Measurements from ENCODE around the gene GUCA1A.

Gene GUCA1A

GRCh38 chr6:42182101-42182500 is 8.9 kb downstream of the GUCA1A start:
- Histone ChIP-seq H3K9me3 (ENCODE audit: insufficient read depth, low read depth, low read length) (no peaks in the 10 kb centered on the region), H3F3A (ENCODE audit: low read depth) (no peaks in the 10 kb centered on the region), H2AFZ (ENCODE audit: low read length) (no peak overlapping the region), H3K4me3 (ENCODE audit: low read length, poor library complexity, severe bottlenecking) (no peak overlapping the region), H4K20me1 (ENCODE audit: insufficient read depth, low read length, poor library complexity, severe bottlenecking) (no peaks in the 10 kb centered on the region), H3K79me2 (ENCODE audit: insufficient read depth, low read length) (no peaks in the 10 kb centered on the region), H3K27me3 (ENCODE audit: insufficient read depth, low read length, poor library complexity, severe bottlenecking) (no peaks in the 10 kb centered on the region), H3K9me2 (replicated peaks; ENCODE audit: low read depth, low read length) (no peaks in the 10 kb centered on the region), H3K4me2 (ENCODE audit: low read depth, low read length, poor library complexity, severe bottlenecking) (no peak overlapping the region), H3K36me3 (ENCODE audit: insufficient read depth, low read length) (no peaks in the 10 kb centered on the region), H3K9ac (ENCODE audit: low read depth, low read length, poor library complexity, severe bottlenecking) (no peak overlapping the region), H3K4me1 (ENCODE audit: insufficient read depth, low read length, poor library complexity, severe bottlenecking) (no peaks in the 10 kb centered on the region)
- TF ChIP-seq EZH2phosphoT487 (IDR thresholded peaks at IDR 0.05; ENCODE audit: borderline replicate concordance), result no peak
- TF ChIP-seq, protein P1, sequence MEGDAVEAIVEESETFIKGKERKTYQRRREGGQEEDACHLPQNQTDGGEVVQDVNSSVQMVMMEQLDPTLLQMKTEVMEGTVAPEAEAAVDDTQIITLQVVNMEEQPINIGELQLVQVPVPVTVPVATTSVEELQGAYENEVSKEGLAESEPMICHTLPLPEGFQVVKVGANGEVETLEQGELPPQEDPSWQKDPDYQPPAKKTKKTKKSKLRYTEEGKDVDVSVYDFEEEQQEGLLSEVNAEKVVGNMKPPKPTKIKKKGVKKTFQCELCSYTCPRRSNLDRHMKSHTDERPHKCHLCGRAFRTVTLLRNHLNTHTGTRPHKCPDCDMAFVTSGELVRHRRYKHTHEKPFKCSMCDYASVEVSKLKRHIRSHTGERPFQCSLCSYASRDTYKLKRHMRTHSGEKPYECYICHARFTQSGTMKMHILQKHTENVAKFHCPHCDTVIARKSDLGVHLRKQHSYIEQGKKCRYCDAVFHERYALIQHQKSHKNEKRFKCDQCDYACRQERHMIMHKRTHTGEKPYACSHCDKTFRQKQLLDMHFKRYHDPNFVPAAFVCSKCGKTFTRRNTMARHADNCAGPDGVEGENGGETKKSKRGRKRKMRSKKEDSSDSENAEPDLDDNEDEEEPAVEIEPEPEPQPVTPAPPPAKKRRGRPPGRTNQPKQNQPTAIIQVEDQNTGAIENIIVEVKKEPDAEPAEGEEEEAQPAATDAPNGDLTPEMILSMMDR (conservative IDR thresholded peaks at IDR 0.05; ENCODE audit: low read length), result no peak

DNA sequence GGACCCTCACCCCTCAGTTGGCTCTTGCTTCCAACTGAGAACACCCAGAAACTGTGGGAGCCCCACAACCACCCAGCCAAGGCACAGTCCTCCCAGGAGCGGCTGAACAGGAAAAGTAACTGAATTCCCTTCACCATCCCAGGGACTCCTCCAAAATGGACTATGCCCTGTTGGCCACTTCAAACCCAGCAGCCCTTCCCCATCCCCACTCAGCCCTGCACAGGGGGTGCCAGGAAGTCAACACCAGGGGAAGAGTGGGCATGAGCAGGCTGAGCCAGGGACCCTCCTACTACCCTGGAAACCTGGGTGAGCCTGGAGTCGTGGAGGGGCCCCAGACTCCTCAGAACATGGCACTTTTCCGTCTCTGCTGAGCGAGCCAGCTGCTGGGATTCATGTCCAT is 11.3 kb downstream of the GUCA1A start:
- Histone ChIP-seq H3K4me2 (ENCODE audit: low read depth, low read length, poor library complexity, severe bottlenecking) (no peak overlapping the region), H3K9me2 (replicated peaks; ENCODE audit: low read depth, low read length) (no peaks in the 10 kb centered on the region), H3K36me3 (ENCODE audit: insufficient read depth, low read length) (no peaks in the 10 kb centered on the region), H3K4me3 (ENCODE audit: low read length, poor library complexity, severe bottlenecking) (no peak overlapping the region), H4K20me1 (ENCODE audit: insufficient read depth, low read length, poor library complexity, severe bottlenecking) (no peaks in the 10 kb centered on the region), H3K4me1 (ENCODE audit: insufficient read depth, low read length, poor library complexity, severe bottlenecking) (no peaks in the 10 kb centered on the region), H3K9ac (ENCODE audit: low read depth, low read length, poor library complexity, severe bottlenecking) (no peak overlapping the region), H3K79me2 (ENCODE audit: insufficient read depth, low read length) (no peaks in the 10 kb centered on the region), H3F3A (ENCODE audit: low read depth) (no peaks in the 10 kb centered on the region), H3K9me3 (ENCODE audit: insufficient read depth, low read depth, low read length) (no peaks in the 10 kb centered on the region), H2AFZ (ENCODE audit: low read length) (no peak overlapping the region), H3K27me3 (ENCODE audit: insufficient read depth, low read length, poor library complexity, severe bottlenecking) (no peaks in the 10 kb centered on the region)
- TF ChIP-seq, protein P1 (conservative IDR thresholded peaks at IDR 0.05; ENCODE audit: low read length), result no peak
- TF ChIP-seq EZH2phosphoT487 (IDR thresholded peaks at IDR 0.05; ENCODE audit: borderline replicate concordance), result no peak

GRCh38 chr6:42185597-42185996 is 12.4 kb downstream of the GUCA1A start:
- Histone ChIP-seq H3K4me1 (ENCODE audit: insufficient read depth, low read length, poor library complexity, severe bottlenecking) (no peaks in the 10 kb centered on the region), H4K20me1 (ENCODE audit: insufficient read depth, low read length, poor library complexity, severe bottlenecking) (no peaks in the 10 kb centered on the region), H3K9ac (ENCODE audit: low read depth, low read length, poor library complexity, severe bottlenecking) (no peak overlapping the region), H3K79me2 (ENCODE audit: insufficient read depth, low read length) (no peaks in the 10 kb centered on the region), H3K36me3 (ENCODE audit: insufficient read depth, low read length) (no peaks in the 10 kb centered on the region), H3K4me2 (ENCODE audit: low read depth, low read length, poor library complexity, severe bottlenecking) (no peak overlapping the region), H3K9me3 (ENCODE audit: insufficient read depth, low read depth, low read length) (no peaks in the 10 kb centered on the region), H3K9me2 (replicated peaks; ENCODE audit: low read depth, low read length) (no peaks in the 10 kb centered on the region), H3F3A (ENCODE audit: low read depth) (no peaks in the 10 kb centered on the region), H3K4me3 (ENCODE audit: low read length, poor library complexity, severe bottlenecking) (no peak overlapping the region), H3K27me3 (ENCODE audit: insufficient read depth, low read length, poor library complexity, severe bottlenecking) (no peaks in the 10 kb centered on the region), H2AFZ (ENCODE audit: low read length) (no peak overlapping the region)
- TF ChIP-seq, protein P1 (conservative IDR thresholded peaks at IDR 0.05; ENCODE audit: low read length), result no peak
- TF ChIP-seq EZH2phosphoT487 (IDR thresholded peaks at IDR 0.05; ENCODE audit: borderline replicate concordance), result no peak
